Ascending aorta (tissue), 2 donors: Measurements from ENCODE around the gene MFRP. TPM values are rescaled to one million over a fixed set of nuclear protein-coding genes. Genes with fewer than 3 reads are reported as not detected.
"Not testable (repeated sequence)": the region's sequence is repeated elsewhere in the genome, so short reads cannot be mapped to it uniquely, and the experiment has no call there.

Experiments
- DNase-seq, 2 donors: peaks; one replicate each; pipeline ENCODE4 v3.0.0-alpha.2; 2019; ENCODE audit warnings: low spot score in 2 of 2
- H3K27ac ChIP-seq, 2 donors: fragments of 200-600 bp; sonication (generic); one replicate each; pipeline ENCODE4 v1.5.1; 2016 to 2017; ENCODE audit warnings: mild to moderate bottlenecking in 1 of 2
- H3K27me3 ChIP-seq: fragments of 200-600 bp; sonication (generic); one replicate; pipeline ENCODE4 v1.5.1; 2017
- H3K36me3 ChIP-seq, 2 donors: fragments of 200-600 bp; sonication (generic); one replicate each; pipeline ENCODE4 v1.5.1; 2016
- H3K4me1 ChIP-seq, 2 donors: fragments of 200-600 bp; sonication (generic); one replicate each; pipeline ENCODE4 v1.5.1; 2016 to 2017; ENCODE audit warnings: mild to moderate bottlenecking in 1 of 2
- H3K4me3 ChIP-seq, 2 donors: fragments of 200-600 bp; sonication (generic); one replicate each; pipeline ENCODE4 v1.5.1; 2016 to 2017; ENCODE audit warnings: mild to moderate bottlenecking in 1 of 2
- H3K9me3 ChIP-seq, 2 donors: fragments of 200-600 bp; sonication (generic); one replicate each; pipeline ENCODE4 v1.5.1; 2016
- CTCF ChIP-seq, 3 experiments: fragments of 200-600 bp in 2 of 3; fragments of 450-650 bp in 1 of 3; sonication (generic) in 2 of 3; IDR thresholded peaks; one replicate each; pipeline ENCODE4 v1.5.1; 2016 to 2019; ENCODE audit warnings: antibody characterized with exemption in 3 of 3, mild to moderate bottlenecking in 1 of 3, moderate library complexity in 1 of 3
- intact Hi-C: fragments of 100-400 bp; cut with DNase I; formaldehyde crosslinking; loops from one replicate; pipeline ENCODE4 v1.15.1; 2023
- total RNA-seq: library from RNA; depleted of rRNA; stranded (reverse); fragments of >200 nt; gene quantifications from one replicate; pipeline ENCODE4 v1.1.0, GENCODE V29; 2016

Gene MFRP
- total RNA-seq: not detected

- no peaks in the 10 kb centered on the region for H3K9me3 ChIP-seq
- H3K4me3 ChIP-seq: no peak within 1 kb of the TSS
- no peak for DNase-seq
- H3K4me1 ChIP-seq: no peaks in the 10 kb centered on the region
- peak within 1 kb of the TSS in 1 of 2 donors; percentile 15 for H3K27ac ChIP-seq
- intact Hi-C loops: no loop called here
- no peaks in the 10 kb centered on the region for H3K27me3 ChIP-seq
- no peaks in the 10 kb centered on the region for H3K36me3 ChIP-seq
- no peak for TF ChIP-seq CTCF (IDR thresholded peaks at IDR 0.05)
Measured at GRCh38 chr11:119346605-119347004, at the start of gene MFRP. MFRP (minus strand) TSS chr11:119346705; CDS start chr11:119346513, 192 bp downstream.

- Histone ChIP-seq H3K36me3 (no peaks in the 10 kb centered on the region), H3K27me3 (no peaks in the 10 kb centered on the region), H3K4me3 (no peak overlapping the region), H3K4me1 (no peaks in the 10 kb centered on the region), H3K27ac (no peak overlapping the region), H3K9me3 (no peaks in the 10 kb centered on the region)
- intact Hi-C loops: no loop called here
- TF ChIP-seq CTCF (IDR thresholded peaks at IDR 0.05): no peak
- DNase-seq: no peak
Measured at GRCh38 chr11:119391275-119391674, 44.8 kb upstream of the MFRP start.

GRCh38 chr11:119389611-119390254, 43.2 kb upstream of the MFRP start:
- no peak for TF ChIP-seq CTCF (IDR thresholded peaks at IDR 0.05)
- no peak overlapping the region for H3K27ac ChIP-seq
- H3K9me3 ChIP-seq: no peaks in the 10 kb centered on the region
- no peak overlapping the region for H3K4me3 ChIP-seq
- H3K4me1 ChIP-seq: no peaks in the 10 kb centered on the region
- DNase-seq: no peak
- H3K27me3 ChIP-seq: no peaks in the 10 kb centered on the region
- intact Hi-C loops: loop anchor here (10.0 kb wide), 1 partner anchor 335 kb away; the partner anchor contains the start of gene NECTIN1
- no peaks in the 10 kb centered on the region for H3K36me3 ChIP-seq

GRCh38 chr11:119388103-119388502, 41.6 kb upstream of the MFRP start:
- no peak for DNase-seq
- Histone ChIP-seq H3K4me1 (no peaks in the 10 kb centered on the region), H3K36me3 (no peaks in the 10 kb centered on the region), H3K4me3 (no peak overlapping the region), H3K27me3 (no peaks in the 10 kb centered on the region), H3K27ac (no peak overlapping the region), H3K9me3 (no peaks in the 10 kb centered on the region)
- intact Hi-C loops: loop anchor here (10.0 kb wide), 1 partner anchor 337 kb away; the partner anchor contains the start of gene NECTIN1
- TF ChIP-seq CTCF (IDR thresholded peaks at IDR 0.05): no peak

- no peaks in the 10 kb centered on the region for H3K36me3 ChIP-seq
- H3K27me3 ChIP-seq: no peaks in the 10 kb centered on the region
- no peak for DNase-seq
- H3K27ac ChIP-seq: no peak overlapping the region
- no peak for TF ChIP-seq CTCF (IDR thresholded peaks at IDR 0.05)
- H3K4me3 ChIP-seq: no peak overlapping the region
- peaks cover 0 to 13% of the 10 kb centered on the region in 2 donors for H3K4me1 ChIP-seq
- intact Hi-C loops: loop anchor here (5.0 to 10.0 kb wide), 3 partner anchors 42 to 947 kb away; partner anchors contain the start of genes C1QTNF5, KMT2A and NECTIN1
- no peaks in the 10 kb centered on the region for H3K9me3 ChIP-seq
Measured at GRCh38 chr11:119384332-119384731, 37.8 kb upstream of the MFRP start.

GRCh38 chr11:119382513-119382912, 36.0 kb upstream of the MFRP start:
- H3K9me3 ChIP-seq, DNase-seq, H3K27ac ChIP-seq, H3K27me3 ChIP-seq, H3K4me3 ChIP-seq, H3K36me3 ChIP-seq: not testable (repeated sequence)
- intact Hi-C loops: loop anchor here (5.0 to 10.0 kb wide), 3 partner anchors 40 to 945 kb away; partner anchors contain the start of genes C1QTNF5, KMT2A and NECTIN1
- H3K4me1 ChIP-seq: peaks cover 0 to 13% of the 10 kb centered on the region in 2 donors
